ENCODE measurements around the gene SUFU.

The SUFU gene

GRCh38 chr10:102681696-102682095 lies 177.9 kb downstream of the SUFU start:
- H3K9me3 Mint-ChIP-seq = no peaks in the 10 kb centered on the region
- H3K4me3 Mint-ChIP-seq = no peak overlapping the region
- peaks cover 19% of the 10 kb centered on the region for H3K4me1 Mint-ChIP-seq (ENCODE audit: low read depth)
- H3K27me3 Mint-ChIP-seq = no peaks in the 10 kb centered on the region
- H3K36me3 Mint-ChIP-seq (ENCODE audit: low read depth) = peaks cover 19% of the 10 kb centered on the region
- H3K27ac Mint-ChIP-seq = no peak overlapping the region

GRCh38 chr10:102682416-102682815 lies 178.6 kb downstream of the SUFU start:
- Mint-ChIP-seq H3K27me3 (no peaks in the 10 kb centered on the region), H3K27ac (no peak overlapping the region), H3K4me1 (ENCODE audit: low read depth) (peaks cover 16% of the 10 kb centered on the region), H3K4me3 (no peak overlapping the region), H3K36me3 (ENCODE audit: low read depth) (peaks cover 19% of the 10 kb centered on the region), H3K9me3 (no peaks in the 10 kb centered on the region)

GRCh38 chr10:102682981-102683380 lies 179.2 kb downstream of the SUFU start:
- no peak overlapping the region for H3K27ac Mint-ChIP-seq
- no peak overlapping the region for H3K4me3 Mint-ChIP-seq
- peaks cover 25% of the 10 kb centered on the region for H3K36me3 Mint-ChIP-seq (ENCODE audit: low read depth)
- no peaks in the 10 kb centered on the region for H3K27me3 Mint-ChIP-seq
- no peaks in the 10 kb centered on the region for H3K9me3 Mint-ChIP-seq
- peaks cover 16% of the 10 kb centered on the region for H3K4me1 Mint-ChIP-seq (ENCODE audit: low read depth)
